Measurements from ENCODE around the gene CGNL1.

Gene CGNL1

GRCh38 chr15:57340682-57341259 lies 35.5 kb upstream of the CGNL1 start:
- peak; percentile 64 for DNase-seq (ENCODE audit: low spot score)
- in situ Hi-C loops (cut with MboI; ENCODE audit: low pct_unique_long_range_greater_than_20kb, low sequenced_read_pairs, unreplicated experiment) = loop anchor here (10.0 kb wide), 1 partner anchor 194 kb away; no protein-coding TSS in a partner anchor
- TF ChIP-seq, protein P1, sequence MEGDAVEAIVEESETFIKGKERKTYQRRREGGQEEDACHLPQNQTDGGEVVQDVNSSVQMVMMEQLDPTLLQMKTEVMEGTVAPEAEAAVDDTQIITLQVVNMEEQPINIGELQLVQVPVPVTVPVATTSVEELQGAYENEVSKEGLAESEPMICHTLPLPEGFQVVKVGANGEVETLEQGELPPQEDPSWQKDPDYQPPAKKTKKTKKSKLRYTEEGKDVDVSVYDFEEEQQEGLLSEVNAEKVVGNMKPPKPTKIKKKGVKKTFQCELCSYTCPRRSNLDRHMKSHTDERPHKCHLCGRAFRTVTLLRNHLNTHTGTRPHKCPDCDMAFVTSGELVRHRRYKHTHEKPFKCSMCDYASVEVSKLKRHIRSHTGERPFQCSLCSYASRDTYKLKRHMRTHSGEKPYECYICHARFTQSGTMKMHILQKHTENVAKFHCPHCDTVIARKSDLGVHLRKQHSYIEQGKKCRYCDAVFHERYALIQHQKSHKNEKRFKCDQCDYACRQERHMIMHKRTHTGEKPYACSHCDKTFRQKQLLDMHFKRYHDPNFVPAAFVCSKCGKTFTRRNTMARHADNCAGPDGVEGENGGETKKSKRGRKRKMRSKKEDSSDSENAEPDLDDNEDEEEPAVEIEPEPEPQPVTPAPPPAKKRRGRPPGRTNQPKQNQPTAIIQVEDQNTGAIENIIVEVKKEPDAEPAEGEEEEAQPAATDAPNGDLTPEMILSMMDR (IDR thresholded peaks at IDR 0.05; ENCODE audit: extremely low read depth, insufficient read depth, missing control alignments) = peak; percentile 76

DNA sequence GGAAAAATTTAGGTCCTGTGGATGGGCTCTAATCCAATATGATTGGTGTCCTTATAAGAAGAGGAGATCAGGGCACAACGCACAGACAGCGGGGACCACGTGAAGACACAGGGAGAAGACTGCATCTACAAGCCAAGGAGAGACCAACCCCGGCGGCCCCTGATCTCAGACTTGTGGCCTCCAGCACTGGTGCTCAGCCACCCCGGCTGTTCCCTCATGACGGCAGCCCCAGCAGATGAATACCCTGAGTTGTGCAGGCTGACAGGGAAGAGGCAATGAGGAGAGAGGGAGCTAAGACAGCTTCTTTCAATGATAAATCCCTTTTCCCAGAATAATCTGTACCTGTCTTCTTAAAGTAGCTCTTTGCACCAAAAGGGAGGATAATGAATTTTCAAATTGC lies 33.3 kb upstream of the CGNL1 start:
- TF ChIP-seq, protein P1 (IDR thresholded peaks at IDR 0.05; ENCODE audit: extremely low read depth, insufficient read depth, missing control alignments) = no peak
- in situ Hi-C loops (cut with MboI; ENCODE audit: low pct_unique_long_range_greater_than_20kb, low sequenced_read_pairs, unreplicated experiment) = loop anchor here (10.0 kb wide), 1 partner anchor 192 kb away; no protein-coding TSS in a partner anchor

GRCh38 chr15:57343498-57343897 lies 32.8 kb upstream of the CGNL1 start:
- in situ Hi-C loops (cut with MboI; ENCODE audit: low pct_unique_long_range_greater_than_20kb, low sequenced_read_pairs, unreplicated experiment) = loop anchor here (10.0 kb wide), 1 partner anchor 191 kb away; no protein-coding TSS in a partner anchor
- no peak for DNase-seq (ENCODE audit: low spot score)
- TF ChIP-seq, protein P1 (IDR thresholded peaks at IDR 0.05; ENCODE audit: extremely low read depth, insufficient read depth, missing control alignments) = no peak

More for the DNA sequence above, 33.3 kb upstream of the CGNL1 start:
- DNase-seq (ENCODE audit: low spot score) = no peak

DNA sequence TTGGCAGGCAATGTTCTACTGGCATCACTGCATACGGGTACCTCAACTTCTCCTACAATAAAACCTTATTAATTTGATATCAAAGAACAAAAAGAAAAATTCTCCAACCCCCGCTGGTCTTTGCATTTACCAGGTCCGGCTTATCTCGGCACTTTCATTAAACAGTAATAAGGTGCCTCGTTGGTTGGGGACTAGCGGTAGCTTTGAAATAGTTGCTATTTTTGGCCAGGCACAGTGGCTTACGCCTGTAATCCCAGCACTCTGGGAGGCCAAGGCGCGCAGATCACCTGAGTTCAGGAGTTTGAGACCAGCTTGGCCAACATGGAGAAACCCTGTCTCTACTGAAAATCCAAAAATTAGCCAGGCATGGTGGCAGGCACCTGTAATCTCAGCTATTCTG lies 32.0 kb upstream of the CGNL1 start:
- DNase-seq (ENCODE audit: low spot score) = no peak
- TF ChIP-seq, protein P1 (IDR thresholded peaks at IDR 0.05; ENCODE audit: extremely low read depth, insufficient read depth, missing control alignments) = no peak
- in situ Hi-C loops (cut with MboI; ENCODE audit: low pct_unique_long_range_greater_than_20kb, low sequenced_read_pairs, unreplicated experiment) = loop anchor here (10.0 kb wide), 1 partner anchor 191 kb away; no protein-coding TSS in a partner anchor

DNA sequence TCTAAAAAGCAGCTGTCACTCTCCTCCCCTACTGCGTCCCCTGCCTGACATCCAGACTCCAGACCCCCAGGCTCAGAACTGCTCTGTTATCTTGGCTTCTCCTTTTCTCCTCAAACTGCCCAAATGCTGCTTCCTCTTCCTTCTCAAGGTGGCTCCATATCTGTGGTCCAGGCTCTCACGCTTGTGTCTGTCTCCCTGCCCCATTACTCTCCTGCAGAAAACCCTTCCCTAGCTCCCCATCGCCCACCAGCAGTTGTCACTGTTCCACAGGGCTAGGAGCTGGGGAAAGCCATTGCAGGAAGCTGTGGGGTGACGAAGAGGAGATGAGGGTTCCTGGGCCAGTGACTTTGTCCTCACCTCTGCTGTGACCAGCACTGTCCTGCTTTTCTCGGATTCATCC lies 30.7 kb upstream of the CGNL1 start:
- in situ Hi-C loops (cut with MboI; ENCODE audit: low pct_unique_long_range_greater_than_20kb, low sequenced_read_pairs, unreplicated experiment) = loop anchor here (10.0 kb wide), 1 partner anchor 189 kb away; no protein-coding TSS in a partner anchor
- TF ChIP-seq, protein P1 (IDR thresholded peaks at IDR 0.05; ENCODE audit: extremely low read depth, insufficient read depth, missing control alignments) = no peak
- DNase-seq (ENCODE audit: low spot score) = no peak

GRCh38 chr15:57348081-57348480 lies 28.2 kb upstream of the CGNL1 start:
- DNase-seq (ENCODE audit: low spot score) = no peak
- in situ Hi-C loops (cut with MboI; ENCODE audit: low pct_unique_long_range_greater_than_20kb, low sequenced_read_pairs, unreplicated experiment) = loop anchor here (10.0 kb wide), 1 partner anchor 187 kb away; no protein-coding TSS in a partner anchor

More at GRCh38 chr15:57348081-57348480, 28.2 kb upstream of the CGNL1 start:
- TF ChIP-seq, protein P1 (IDR thresholded peaks at IDR 0.05; ENCODE audit: extremely low read depth, insufficient read depth, missing control alignments) = no peak
